Measurements from ENCODE around the gene VSIR.

VSIR gene

DNA sequence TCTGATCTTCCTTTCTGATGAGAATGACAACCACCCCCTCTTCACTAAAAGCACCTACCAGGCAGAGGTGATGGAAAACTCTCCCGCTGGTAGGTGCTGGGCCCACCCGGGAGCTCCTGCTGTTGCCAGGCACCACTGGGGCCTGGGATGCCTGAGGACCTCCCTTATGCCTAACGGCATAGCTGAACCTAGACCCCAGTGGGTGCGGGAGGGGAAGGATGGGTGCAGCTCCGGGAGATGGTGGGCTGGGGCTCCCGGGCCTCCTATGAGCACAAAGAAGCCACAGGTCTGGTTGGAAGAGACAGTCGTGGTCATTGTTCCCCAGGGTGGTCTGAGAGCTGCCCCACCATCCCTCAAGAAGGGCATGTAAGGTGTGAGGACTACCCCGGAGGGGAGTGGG lies 15.6 kb upstream of the VSIR start:
- CTCF ChIA-PET, result no interaction called here
- TF ChIP-seq, protein P1, sequence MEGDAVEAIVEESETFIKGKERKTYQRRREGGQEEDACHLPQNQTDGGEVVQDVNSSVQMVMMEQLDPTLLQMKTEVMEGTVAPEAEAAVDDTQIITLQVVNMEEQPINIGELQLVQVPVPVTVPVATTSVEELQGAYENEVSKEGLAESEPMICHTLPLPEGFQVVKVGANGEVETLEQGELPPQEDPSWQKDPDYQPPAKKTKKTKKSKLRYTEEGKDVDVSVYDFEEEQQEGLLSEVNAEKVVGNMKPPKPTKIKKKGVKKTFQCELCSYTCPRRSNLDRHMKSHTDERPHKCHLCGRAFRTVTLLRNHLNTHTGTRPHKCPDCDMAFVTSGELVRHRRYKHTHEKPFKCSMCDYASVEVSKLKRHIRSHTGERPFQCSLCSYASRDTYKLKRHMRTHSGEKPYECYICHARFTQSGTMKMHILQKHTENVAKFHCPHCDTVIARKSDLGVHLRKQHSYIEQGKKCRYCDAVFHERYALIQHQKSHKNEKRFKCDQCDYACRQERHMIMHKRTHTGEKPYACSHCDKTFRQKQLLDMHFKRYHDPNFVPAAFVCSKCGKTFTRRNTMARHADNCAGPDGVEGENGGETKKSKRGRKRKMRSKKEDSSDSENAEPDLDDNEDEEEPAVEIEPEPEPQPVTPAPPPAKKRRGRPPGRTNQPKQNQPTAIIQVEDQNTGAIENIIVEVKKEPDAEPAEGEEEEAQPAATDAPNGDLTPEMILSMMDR (IDR thresholded peaks at IDR 0.05; ENCODE audit: control extremely low read depth, extremely low read depth, low read depth, missing control alignments), result no peak
- POLR2A ChIA-PET, result no interaction called here
- no peak for DNase-seq (ENCODE audit: extremely low spot score)

- ChIA-PET CTCF (interaction anchor here (5.2 to 6.0 kb wide), 2 partner anchors 12 to 27 kb away, joined by 20 to 61 read pairs; partner anchors contain the start of gene VSIR), POLR2A (no interaction called here)
- DNase-seq (ENCODE audit: extremely low spot score), result no peak
- TF ChIP-seq, protein P1 (IDR thresholded peaks at IDR 0.05; ENCODE audit: control extremely low read depth, extremely low read depth, low read depth, missing control alignments), result no peak
Observed at GRCh38 chr10:71784679-71785272, 11.5 kb upstream of the VSIR start.

- ChIA-PET POLR2A (no interaction called here), CTCF (interaction anchor here (1.0 to 6.0 kb wide), 5 partner anchors 11 to 214 kb away, joined by 3 to 61 read pairs (median 3); partner anchors contain the start of gene VSIR)
- no peak for DNase-seq (ENCODE audit: extremely low spot score)
- TF ChIP-seq, protein P1 (IDR thresholded peaks at IDR 0.05; ENCODE audit: control extremely low read depth, extremely low read depth, low read depth, missing control alignments), result no peak
Observed at GRCh38 chr10:71783917-71784678, 10.8 kb upstream of the VSIR start.

DNA sequence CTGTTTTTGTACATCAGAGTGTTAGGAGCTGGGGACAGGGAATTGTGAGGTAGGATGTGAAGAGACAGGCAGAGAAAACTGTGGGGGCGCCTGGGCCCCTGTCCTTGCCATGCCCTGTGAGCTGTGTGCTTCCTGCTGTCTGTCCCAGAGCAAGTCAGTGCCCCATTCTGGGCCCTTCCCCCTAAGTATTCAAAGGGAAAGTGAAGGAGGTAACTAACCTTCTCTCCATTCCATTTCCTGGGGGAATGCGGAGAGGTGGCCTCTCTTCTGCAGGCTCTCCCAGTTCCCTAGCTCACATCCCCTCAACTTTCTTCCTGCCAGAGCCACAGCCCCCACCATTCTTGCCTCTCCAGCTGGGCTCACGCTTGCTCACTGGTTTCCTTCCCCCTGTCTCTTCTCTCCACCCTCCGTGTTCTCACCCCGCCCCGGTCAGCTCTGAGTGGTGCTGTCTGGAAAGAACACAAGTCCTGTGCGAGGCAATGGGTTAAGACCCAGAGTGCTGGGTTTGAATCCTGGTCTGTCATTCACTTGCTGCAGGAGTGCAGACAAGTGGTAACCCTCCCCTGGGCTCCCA lies 9.7 kb upstream of the VSIR start:
- TF ChIP-seq, protein P1 (IDR thresholded peaks at IDR 0.05; ENCODE audit: control extremely low read depth, extremely low read depth, low read depth, missing control alignments), result no peak
- POLR2A ChIA-PET, result interaction anchor here (0.6 kb wide), 2 partner anchors 23 to 26 kb away, joined by 5 read pairs; no protein-coding TSS in a partner anchor
- no peak for DNase-seq (ENCODE audit: extremely low spot score)
- CTCF ChIA-PET, result interaction anchor here (0.9 to 6.0 kb wide), 8 partner anchors 10 to 213 kb away, joined by 3 to 61 read pairs (median 3); partner anchors contain the start of gene VSIR

- CTCF ChIA-PET, result interaction anchor here (0.9 to 6.0 kb wide), 8 partner anchors 9 to 212 kb away, joined by 3 to 61 read pairs (median 3); partner anchors contain the start of gene VSIR
- no peak for DNase-seq (ENCODE audit: extremely low spot score)
- TF ChIP-seq, protein P1 (IDR thresholded peaks at IDR 0.05; ENCODE audit: control extremely low read depth, extremely low read depth, low read depth, missing control alignments), result no peak
- POLR2A ChIA-PET, result interaction anchor here (0.6 kb wide), 2 partner anchors 24 to 27 kb away, joined by 5 read pairs; no protein-coding TSS in a partner anchor
Observed at GRCh38 chr10:71782221-71782916, 9.0 kb upstream of the VSIR start.

DNA sequence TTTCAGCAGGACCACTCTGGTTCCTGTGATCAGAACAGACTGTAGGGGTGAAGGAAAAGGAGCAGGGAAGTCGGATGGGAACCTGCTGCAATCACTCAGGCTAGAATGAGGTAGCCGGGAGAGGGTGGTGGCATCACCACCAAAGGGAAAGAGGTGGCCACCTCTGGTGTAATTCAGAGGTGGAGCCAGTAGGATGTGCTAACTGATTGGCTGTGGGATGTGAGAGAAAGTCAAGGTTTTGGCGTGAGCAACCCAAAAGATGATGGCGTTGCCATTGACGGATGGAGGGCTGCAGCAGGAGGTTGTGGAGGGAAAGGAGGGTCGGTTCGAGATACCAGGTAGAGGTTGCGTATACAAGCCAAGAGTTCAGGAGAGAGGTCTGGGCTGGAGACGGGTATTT lies 7.4 kb upstream of the VSIR start:
- no peak for DNase-seq (ENCODE audit: extremely low spot score)
- TF ChIP-seq, protein P1 (IDR thresholded peaks at IDR 0.05; ENCODE audit: control extremely low read depth, extremely low read depth, low read depth, missing control alignments), result no peak
- CTCF ChIA-PET, result interaction anchor here (5.2 kb wide), 1 partner anchor 31 kb away, joined by 20 read pairs; no protein-coding TSS in a partner anchor
- POLR2A ChIA-PET, result no interaction called here

Measured in GM10248 (cell line).